CD4-positive, alpha-beta T cell treated with Interleukin-1 beta for 1 hour (primary cell): ENCODE measurements around the gene UBE2M.
"Not testable (repeated sequence)": the region's sequence is repeated elsewhere in the genome, so short reads cannot be mapped to it uniquely, and the experiment has no call there.

Experiments
- DNase-seq, 2 donors: peaks; one replicate each; pipeline ENCODE4 v3.0.0-alpha.2; 2020 to 2022

Gene UBE2M

GRCh38 chr19:58511353-58512208 is 46.8 kb downstream of the UBE2M start, which contains the start of gene SLC27A5:
Gene SLC27A5, minus strand, starts transcription at chr19:58511992. Its CDS starts 37 bp downstream, at chr19:58511955.
- DNase-seq = no peak

- no peak for DNase-seq
These were observed 48.1 kb downstream of the UBE2M start for GRCh38 chr19:58510084-58510862.

- no peak for DNase-seq
These were observed 48.7 kb downstream of the UBE2M start for GRCh38 chr19:58509731-58510083.

- DNase-seq = not testable (repeated sequence)
These were observed 50.7 kb downstream of the UBE2M start for GRCh38 chr19:58507602-58508223.
